HepG2 (cell line): ENCODE results near the gene INTS4. TPM values are rescaled to one million over a fixed set of nuclear protein-coding genes. Genes with fewer than 3 reads are reported as not detected.

Experiments
- ATAC-seq: fragments of 200-7000 bp; cut with Tn5 transposase; 3 replicates; pipeline ENCODE4 v1.9.1; 2020; ENCODE audit warnings: mild to moderate bottlenecking, moderate library complexity
- BruUV-seq: library from RNA; stranded (reverse); fragments of 400-500 nt; replicated peaks from 2 replicates; lab custom pipeline; 2021; lab: Mats Ljungman, UMichigan
- CTCF ChIA-PET: fragments of 300-600 bp; formaldehyde crosslinking; extraction: SDS; loops from one replicate; lab custom pipeline; 2021; ENCODE audit warnings: low total read pairs, inconsistent platforms, low intra/inter-chr PET ratio; lab: Yijun Ruan, JAX
- POLR2A ChIA-PET: fragments of 350-600 bp; sonication (Branson Sonifier 250); formaldehyde crosslinking; loops from one replicate; lab custom pipeline; 2020; ENCODE audit warnings: antibody characterized with exemption, inconsistent platforms; lab: Yijun Ruan, JAX
- DNase-seq: peaks from one replicate; pipeline ENCODE4 v3.0.0-alpha.2; 2015; ENCODE audit warnings: low spot score
- FAIRE-seq: peaks from 3 replicates; lab custom pipeline; 2011; peaks lifted over from hg19 to GRCh38; lab: Jason Lieb, UNC
- H2AFZ ChIP-seq: one replicate; pipeline ENCODE4 v1.6.1; 2011; ENCODE audit warnings: low read length, inconsistent platforms
- H3K27ac ChIP-seq: fragments of 300-600 bp; 3 replicates; pipeline ENCODE4 v1.8.0; 2011; ENCODE audit warnings: mixed run types, mild to moderate bottlenecking, mixed read lengths, low read length, inconsistent platforms; ENCODE audit not compliant: insufficient read depth; ENCODE audit errors: extremely low read length
- H3K27me3 ChIP-seq, 2 experiments: fragments of 200-600 bp in 1 of 2; 2 replicates in 1 of 2; 3 replicates in 1 of 2; pipeline versions ENCODE4 v1.6.0 to v1.8.0; 2011; ENCODE audit warnings: low read length in 2 of 2, mild to moderate bottlenecking in 2 of 2, moderate library complexity in 2 of 2, inconsistent platforms in 1 of 2; ENCODE audit not compliant: insufficient read depth in 2 of 2, control insufficient read depth in 1 of 2
- H3K36me3 ChIP-seq, 2 experiments: fragments of 200-600 bp in 1 of 2; replicated peaks in 1 of 2; 2 replicates in 1 of 2; 3 replicates in 1 of 2; pipeline versions ENCODE4 v1.5.1 to v1.8.0; 2011; ENCODE audit warnings: low read length in 2 of 2, inconsistent platforms in 1 of 2; ENCODE audit not compliant: insufficient read depth in 2 of 2, control insufficient read depth in 1 of 2
- H3K4me1 ChIP-seq: 2 replicates; pipeline ENCODE4 v1.5.1; 2012; ENCODE audit warnings: low read length, inconsistent platforms; ENCODE audit not compliant: insufficient read depth
- H3K4me2 ChIP-seq: 2 replicates; pipeline ENCODE4 v1.6.0; 2011; ENCODE audit warnings: low read depth, low read length, inconsistent platforms
- H3K4me3 ChIP-seq, 3 experiments: fragments of 200-600 bp in 1 of 3; sonication (generic), shearing (Covaris generic) in 1 of 3; replicated peaks in 1 of 3; 2 replicates each; pipeline ENCODE4 v1.5.1; 2011 to 2016; ENCODE audit warnings: low read length in 3 of 3, inconsistent platforms in 2 of 3, low read depth in 2 of 3, mild to moderate bottlenecking in 2 of 3, control low read depth in 1 of 3, mixed read lengths in 1 of 3; ENCODE audit not compliant: insufficient read depth in 1 of 3
- H3K79me2 ChIP-seq: one replicate; pipeline ENCODE4 v1.6.1; 2011; ENCODE audit warnings: low read length, inconsistent platforms; ENCODE audit not compliant: insufficient read depth
- H3K9ac ChIP-seq: 2 replicates; pipeline ENCODE4 v1.6.0; 2011; ENCODE audit warnings: mild to moderate bottlenecking, low read depth, low read length, inconsistent platforms; ENCODE audit not compliant: insufficient read depth
- H3K9me3 ChIP-seq: 2 replicates; pipeline ENCODE4 v1.5.1; 2012; ENCODE audit warnings: mild to moderate bottlenecking, low read length
- H4K20me1 ChIP-seq: 2 replicates; pipeline ENCODE4 v1.6.0; 2011; ENCODE audit warnings: inconsistent platforms, mild to moderate bottlenecking, low read length, moderate library complexity; ENCODE audit not compliant: insufficient read depth
- FLYWCH1 ChIP-seq: sonication (generic); formaldehyde crosslinking; IDR thresholded peaks from 2 replicates; pipeline ENCODE4 v1.8.1; 2023; ENCODE audit warnings: mild to moderate bottlenecking, missing genetic modification reagents
- HNF4A ChIP-seq: sonication (generic); formaldehyde crosslinking; IDR thresholded peaks from 2 replicates; pipeline ENCODE4 v1.4.0; 2020; ENCODE audit warnings: missing genetic modification reagents
- HNF4G ChIP-seq, 2 experiments: sonication (generic) in 1 of 2; formaldehyde crosslinking in 1 of 2; IDR thresholded peaks; 2 replicates each; pipeline versions ENCODE4 v1.4.0 to v1.6.1; 2011 to 2020; ENCODE audit warnings: borderline replicate concordance in 2 of 2, low read depth in 2 of 2, mild to moderate bottlenecking in 2 of 2, low read length in 1 of 2, missing genetic modification reagents in 1 of 2, moderate library complexity in 1 of 2
- NFKBIZ ChIP-seq: IDR thresholded peaks from 2 replicates; pipeline ENCODE4 v1.6.1; 2018; ENCODE audit warnings: missing genetic modification reagents, missing compliant biosample characterization
- POLR2A ChIP-seq, 2 experiments: IDR thresholded peaks; 2 replicates each; pipeline ENCODE4 v1.6.1; 2011; ENCODE audit warnings: low read depth in 2 of 2, low read length in 2 of 2, mild to moderate bottlenecking in 1 of 2, moderate library complexity in 1 of 2; ENCODE audit not compliant: insufficient read depth in 1 of 2
- WGBS: methylation state at CpG from one replicate; pipeline ENCODE4 v1.1.6; 2017; ENCODE audit warnings: low lambda C conversion rate; 5-methylcytosine and 5-hydroxymethylcytosine counted together
- in situ Hi-C: cut with HindIII; loops from 2 replicates; pipeline ENCODE4 v1.10.0; 2017; ENCODE audit warnings: low pct_unique_long_range_greater_than_20kb; ENCODE audit not compliant: extremely low pct_ligation_motif_present
- intact Hi-C: fragments of 100-400 bp; cut with micrococcal nuclease; formaldehyde crosslinking; loops from one replicate; pipeline ENCODE4 v1.10.0; 2022; ENCODE audit not compliant: unreplicated experiment
- polyA plus RNA-seq, 8 experiments: library from polyadenylated mRNA; depleted of rRNA in 3 of 8; stranded (reverse) in 7 of 8; unstranded in 1 of 8; fragments of >200 nt; fragmentation: Illumina TruSeq in 4 of 8; extraction: Trizol in 4 of 8; gene quantifications; 2 replicates each; pipeline versions ENCODE4 v1.2.1 to v1.2.3, GENCODE V29; 2011 to 2016; ENCODE audit warnings: low read depth in 4 of 8, missing spikeins in 1 of 8, mixed read lengths in 1 of 8; ENCODE audit not compliant: insufficient read depth in 1 of 8
- total RNA-seq, 5 experiments: library from RNA; depleted of rRNA; stranded (reverse); fragments of >200 nt; fragmentation: Illumina TruSeq; extraction: Trizol; gene quantifications; 2 replicates each; pipeline ENCODE4 v1.2.3, GENCODE V29; 2016; ENCODE audit warnings: low read depth in 1 of 5
- TF ChIP-seq, protein P1 (sequence below): IDR thresholded peaks from 2 replicates; pipeline ENCODE4 v1.6.1; 2012; ENCODE audit warnings: low read length, improper control_type of control experiment
- TF ChIP-seq, protein P2 (sequence below): sonication (generic); formaldehyde crosslinking; IDR thresholded peaks from 2 replicates; pipeline ENCODE4 v1.5.0; 2020; ENCODE audit warnings: missing genetic modification reagents, mild to moderate bottlenecking, borderline replicate concordance
- TF ChIP-seq, protein P3 (sequence below): conservative IDR thresholded peaks from 2 replicates; pipeline ENCODE4 v1.6.1; 2018; ENCODE audit warnings: missing genetic modification reagents

INTS4 gene
- total and polyA plus RNA-seq, 2 of the 13 experiments (the other 11 are each of a cell fraction or from before 2014, with no cell fraction given): 37.3 to 44.8 TPM

DNA sequence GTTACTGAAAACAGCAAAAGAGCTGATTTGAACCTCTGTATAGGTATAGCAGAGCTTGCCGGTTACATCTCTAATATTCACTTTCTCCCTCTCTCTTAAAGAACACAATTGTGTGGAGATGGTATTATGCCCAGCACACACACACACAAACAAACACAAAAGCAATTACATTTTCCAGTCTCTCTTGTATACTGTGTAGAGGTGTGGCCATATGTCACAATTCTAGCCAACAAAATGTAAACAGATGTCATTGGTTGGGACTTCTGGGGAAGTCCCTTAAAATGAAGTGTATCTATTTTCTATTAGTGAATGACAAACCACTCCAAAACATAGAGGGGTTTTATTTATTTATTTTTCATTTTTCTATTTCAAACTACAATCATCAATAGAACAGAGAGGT, 15.8 kb upstream of the INTS4 start:
- POLR2A ChIA-PET: no interaction called here
- no peak overlapping the region for H3K27ac ChIP-seq
- H2AFZ ChIP-seq: no peak overlapping the region
- DNase-seq (no peak), FAIRE-seq (no peak), ATAC-seq (peak; percentile 32; the same call in 2 of the 3 replicates)
- in situ Hi-C loops: no loop called here
- WGBS: 76% methylated on average over 1 of the region's 1 CpG
- TF ChIP-seq, protein P1, sequence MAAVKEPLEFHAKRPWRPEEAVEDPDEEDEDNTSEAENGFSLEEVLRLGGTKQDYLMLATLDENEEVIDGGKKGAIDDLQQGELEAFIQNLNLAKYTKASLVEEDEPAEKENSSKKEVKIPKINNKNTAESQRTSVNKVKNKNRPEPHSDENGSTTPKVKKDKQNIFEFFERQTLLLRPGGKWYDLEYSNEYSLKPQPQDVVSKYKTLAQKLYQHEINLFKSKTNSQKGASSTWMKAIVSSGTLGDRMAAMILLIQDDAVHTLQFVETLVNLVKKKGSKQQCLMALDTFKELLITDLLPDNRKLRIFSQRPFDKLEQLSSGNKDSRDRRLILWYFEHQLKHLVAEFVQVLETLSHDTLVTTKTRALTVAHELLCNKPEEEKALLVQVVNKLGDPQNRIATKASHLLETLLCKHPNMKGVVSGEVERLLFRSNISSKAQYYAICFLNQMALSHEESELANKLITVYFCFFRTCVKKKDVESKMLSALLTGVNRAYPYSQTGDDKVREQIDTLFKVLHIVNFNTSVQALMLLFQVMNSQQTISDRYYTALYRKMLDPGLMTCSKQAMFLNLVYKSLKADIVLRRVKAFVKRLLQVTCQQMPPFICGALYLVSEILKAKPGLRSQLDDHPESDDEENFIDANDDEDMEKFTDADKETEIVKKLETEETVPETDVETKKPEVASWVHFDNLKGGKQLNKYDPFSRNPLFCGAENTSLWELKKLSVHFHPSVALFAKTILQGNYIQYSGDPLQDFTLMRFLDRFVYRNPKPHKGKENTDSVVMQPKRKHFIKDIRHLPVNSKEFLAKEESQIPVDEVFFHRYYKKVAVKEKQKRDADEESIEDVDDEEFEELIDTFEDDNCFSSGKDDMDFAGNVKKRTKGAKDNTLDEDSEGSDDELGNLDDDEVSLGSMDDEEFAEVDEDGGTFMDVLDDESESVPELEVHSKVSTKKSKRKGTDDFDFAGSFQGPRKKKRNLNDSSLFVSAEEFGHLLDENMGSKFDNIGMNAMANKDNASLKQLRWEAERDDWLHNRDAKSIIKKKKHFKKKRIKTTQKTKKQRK: no peak
- TF ChIP-seq, protein P2, sequence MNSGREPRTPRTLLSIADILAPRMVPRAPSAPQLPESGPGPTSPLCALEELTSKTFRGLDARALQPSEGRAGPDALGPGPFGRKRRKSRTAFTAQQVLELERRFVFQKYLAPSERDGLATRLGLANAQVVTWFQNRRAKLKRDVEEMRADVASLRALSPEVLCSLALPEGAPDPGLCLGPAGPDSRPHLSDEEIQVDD (CRISPR knock-in tag): no peak
- TF ChIP-seq, protein P3, sequence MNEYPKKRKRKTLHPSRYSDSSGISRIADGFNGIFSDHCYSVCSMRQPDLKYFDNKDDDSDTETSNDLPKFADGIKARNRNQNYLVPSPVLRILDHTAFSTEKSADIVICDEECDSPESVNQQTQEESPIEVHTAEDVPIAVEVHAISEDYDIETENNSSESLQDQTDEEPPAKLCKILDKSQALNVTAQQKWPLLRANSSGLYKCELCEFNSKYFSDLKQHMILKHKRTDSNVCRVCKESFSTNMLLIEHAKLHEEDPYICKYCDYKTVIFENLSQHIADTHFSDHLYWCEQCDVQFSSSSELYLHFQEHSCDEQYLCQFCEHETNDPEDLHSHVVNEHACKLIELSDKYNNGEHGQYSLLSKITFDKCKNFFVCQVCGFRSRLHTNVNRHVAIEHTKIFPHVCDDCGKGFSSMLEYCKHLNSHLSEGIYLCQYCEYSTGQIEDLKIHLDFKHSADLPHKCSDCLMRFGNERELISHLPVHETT (CRISPR knock-in tag): no peak
- no peak for TF ChIP-seq FLYWCH1
- TF ChIP-seq HNF4A (CRISPR knock-in tag): no peak
- TF ChIP-seq POLR2A (IDR thresholded peaks at IDR 0.05; ENCODE audit: insufficient read depth in 1 of 2, low read depth in 2 of 2, low read length in 2 of 2): no peak
- TF ChIP-seq HNF4G (IDR thresholded peaks at IDR 0.05; ENCODE audit: borderline replicate concordance, low read depth, low read length): no peak
- TF ChIP-seq HNF4G (CRISPR knock-in tag; IDR thresholded peaks at IDR 0.05; ENCODE audit: borderline replicate concordance, low read depth): no peak
- no peak for TF ChIP-seq NFKBIZ (CRISPR knock-in tag)
- H3K27me3 ChIP-seq: no peaks in the 10 kb centered on the region
- no peaks in the 10 kb centered on the region for H3K36me3 ChIP-seq
- H4K20me1 ChIP-seq: no peaks in the 10 kb centered on the region
- no peak overlapping the region for H3K4me2 ChIP-seq
- no TSS peak for BruUV-seq
- peaks cover 24% of the 10 kb centered on the region for H3K4me1 ChIP-seq
- H3K4me3 ChIP-seq: no peak overlapping the region
- H3K9me3 ChIP-seq: no peaks in the 10 kb centered on the region
- intact Hi-C loops: no loop called here
- CTCF ChIA-PET: no interaction called here
- H3K79me2 ChIP-seq: no peaks in the 10 kb centered on the region
- H3K9ac ChIP-seq: no peak overlapping the region
